Right lobe of liver (tissue), 4 donors: ENCODE measurements around the gene HERPUD1.

Experiments used
- CTCF ChIP-seq, 4 donors: fragments of 200-600 bp in 3 of 4; fragments of 450-650 bp in 1 of 4; IDR thresholded peaks; one replicate each; pipeline versions ENCODE4 v1.5.1 to v1.8.0; 2016 to 2022; ENCODE audit warnings: antibody characterized with exemption in 4 of 4, mild to moderate bottlenecking in 2 of 4
- POLR2A ChIP-seq: fragments of 450-650 bp; IDR thresholded peaks from one replicate; pipeline ENCODE4 v1.6.1; 2017; ENCODE audit warnings: antibody characterized with exemption, mild to moderate bottlenecking
- donor health status: DM: no; HTN: no; CAD: no.
- donor health status: DM: no; HTN: no; CAD: no.
- donor health status: DM: no; HTN: yes; CAD: no.

- TF ChIP-seq CTCF (IDR thresholded peaks at IDR 0.05) (no peak), POLR2A (no peak)
These were observed 34.7 kb upstream of the HERPUD1 start for GRCh38 chr16:56897026-56897799.
